HG03196 (cell line): ENCODE data around the gene LOXL1.

Experiments used
- ATAC-seq: cut with Tn5 transposase; IDR thresholded peaks from one replicate; pipeline ENCODE4 v1.9.1; 2021; ENCODE audit not compliant: unreplicated experiment

Gene LOXL1

GRCh38 chr15:73926219-73927002 is at the start of gene LOXL1:
Gene LOXL1, plus strand, starts transcription at chr15:73926462. Its CDS starts 322 bp downstream, at chr15:73926784.
- ATAC-seq = no peak

GRCh38 chr15:73879426-73879825 is 46.8 kb upstream of the LOXL1 start:
- no peak for ATAC-seq

- no peak for ATAC-seq
These were observed 44.5 kb upstream of the LOXL1 start for GRCh38 chr15:73881579-73882320.

GRCh38 chr15:73882761-73883419 is 43.4 kb upstream of the LOXL1 start:
- ATAC-seq = no peak

- ATAC-seq = no peak
These were observed 42.1 kb upstream of the LOXL1 start for GRCh38 chr15:73884159-73884558.

- ATAC-seq = no peak
These were observed 40.1 kb upstream of the LOXL1 start for GRCh38 chr15:73885954-73886700.

- no peak for ATAC-seq
These were observed 39.4 kb upstream of the LOXL1 start for GRCh38 chr15:73886717-73887345.

GRCh38 chr15:73887481-73887880 is 38.8 kb upstream of the LOXL1 start:
- ATAC-seq = no peak

GRCh38 chr15:73888224-73889041 is 37.8 kb upstream of the LOXL1 start:
- no peak for ATAC-seq

- ATAC-seq = no peak
These were observed 37.1 kb upstream of the LOXL1 start for GRCh38 chr15:73889053-73889761.

GRCh38 chr15:73889762-73890124 is 36.5 kb upstream of the LOXL1 start:
- no peak for ATAC-seq

- ATAC-seq = no peak
These were observed 34.6 kb upstream of the LOXL1 start for GRCh38 chr15:73891328-73892315.

- no peak for ATAC-seq
These were observed 33.6 kb upstream of the LOXL1 start for GRCh38 chr15:73892446-73893226.

- ATAC-seq = no peak
These were observed 32.0 kb upstream of the LOXL1 start for GRCh38 chr15:73894133-73894814.

- no peak for ATAC-seq
These were observed 28.6 kb upstream of the LOXL1 start for GRCh38 chr15:73897441-73898261.
